Measurements from ENCODE around the gene ZNF675.

DNA sequence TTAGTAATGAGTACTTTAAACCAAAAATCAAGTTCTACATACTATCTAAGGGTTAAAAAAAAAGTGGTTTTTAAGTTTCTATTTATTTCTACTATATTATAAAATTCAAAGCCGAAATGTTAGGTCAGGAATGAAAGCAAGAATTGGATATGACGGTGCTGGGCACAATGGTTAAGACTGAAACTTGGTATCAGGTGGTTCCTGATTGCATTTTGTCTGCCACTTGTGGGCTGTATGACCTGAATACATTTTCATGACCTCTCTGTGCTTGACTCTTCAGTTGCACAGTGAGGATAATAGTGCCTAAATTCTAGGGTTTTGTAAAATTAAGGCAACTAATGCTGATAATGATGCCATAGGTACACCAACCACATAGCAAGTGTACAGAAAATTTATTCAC is 22.3 kb upstream of the ZNF675 start:
- TF ChIP-seq CTCF (IDR thresholded peaks at IDR 0.05; ENCODE audit: low read depth, low read length, missing input control), result no peak
- TF ChIP-seq NR2F2 (IDR thresholded peaks at IDR 0.05), result no peak
- no peak for TF ChIP-seq SP1 (IDR thresholded peaks at IDR 0.05)
- TF ChIP-seq, protein P1, sequence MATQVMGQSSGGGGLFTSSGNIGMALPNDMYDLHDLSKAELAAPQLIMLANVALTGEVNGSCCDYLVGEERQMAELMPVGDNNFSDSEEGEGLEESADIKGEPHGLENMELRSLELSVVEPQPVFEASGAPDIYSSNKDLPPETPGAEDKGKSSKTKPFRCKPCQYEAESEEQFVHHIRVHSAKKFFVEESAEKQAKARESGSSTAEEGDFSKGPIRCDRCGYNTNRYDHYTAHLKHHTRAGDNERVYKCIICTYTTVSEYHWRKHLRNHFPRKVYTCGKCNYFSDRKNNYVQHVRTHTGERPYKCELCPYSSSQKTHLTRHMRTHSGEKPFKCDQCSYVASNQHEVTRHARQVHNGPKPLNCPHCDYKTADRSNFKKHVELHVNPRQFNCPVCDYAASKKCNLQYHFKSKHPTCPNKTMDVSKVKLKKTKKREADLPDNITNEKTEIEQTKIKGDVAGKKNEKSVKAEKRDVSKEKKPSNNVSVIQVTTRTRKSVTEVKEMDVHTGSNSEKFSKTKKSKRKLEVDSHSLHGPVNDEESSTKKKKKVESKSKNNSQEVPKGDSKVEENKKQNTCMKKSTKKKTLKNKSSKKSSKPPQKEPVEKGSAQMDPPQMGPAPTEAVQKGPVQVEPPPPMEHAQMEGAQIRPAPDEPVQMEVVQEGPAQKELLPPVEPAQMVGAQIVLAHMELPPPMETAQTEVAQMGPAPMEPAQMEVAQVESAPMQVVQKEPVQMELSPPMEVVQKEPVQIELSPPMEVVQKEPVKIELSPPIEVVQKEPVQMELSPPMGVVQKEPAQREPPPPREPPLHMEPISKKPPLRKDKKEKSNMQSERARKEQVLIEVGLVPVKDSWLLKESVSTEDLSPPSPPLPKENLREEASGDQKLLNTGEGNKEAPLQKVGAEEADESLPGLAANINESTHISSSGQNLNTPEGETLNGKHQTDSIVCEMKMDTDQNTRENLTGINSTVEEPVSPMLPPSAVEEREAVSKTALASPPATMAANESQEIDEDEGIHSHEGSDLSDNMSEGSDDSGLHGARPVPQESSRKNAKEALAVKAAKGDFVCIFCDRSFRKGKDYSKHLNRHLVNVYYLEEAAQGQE (IDR thresholded peaks at IDR 0.05), result no peak
- no peak for TF ChIP-seq RAD21 (IDR thresholded peaks at IDR 0.05)
- no peak for TF ChIP-seq TAF1 (conservative IDR thresholded peaks at IDR 0.05)
- TF ChIP-seq MAX (IDR thresholded peaks at IDR 0.05), result no peak

Data from liver (tissue), 3 donors.